ENCODE results near the gene TXNDC15. TPM values are rescaled to one million over a fixed set of nuclear protein-coding genes. Genes with fewer than 3 reads are reported as not detected.

TXNDC15 gene
- polyA plus RNA-seq, 1 of the 3 experiments (the other 2 are of a cell fraction) = 112 TPM

DNA sequence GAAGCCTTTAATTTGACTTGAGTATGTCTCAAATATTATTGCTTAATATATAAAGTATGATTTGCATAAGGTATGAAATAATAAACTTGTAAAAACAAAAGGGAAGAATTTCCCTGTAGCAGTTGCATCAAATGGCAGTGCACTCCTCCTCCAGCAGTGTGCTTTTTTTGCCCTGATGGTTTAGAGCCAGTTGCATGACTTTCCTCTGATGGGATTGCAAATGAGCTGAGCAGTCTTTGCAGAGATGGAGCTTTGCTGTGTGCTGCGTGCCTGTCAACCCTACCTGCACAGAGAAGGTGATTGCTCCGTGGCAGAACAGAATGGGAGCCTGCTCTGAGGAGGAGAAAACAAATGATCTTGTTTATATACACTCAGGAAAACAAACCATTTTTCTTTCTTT, 70.9 kb downstream of the TXNDC15 start:
- no peaks in the 10 kb centered on the region for H3K9me3 ChIP-seq
- H3K4me3 ChIP-seq (ENCODE audit: low read depth in 2 of 2, low read length in 1 of 2) = no peak overlapping the region
- 48% methylated on average over 2 of the region's 2 CpGs for WGBS (ENCODE audit: low lambda C conversion rate)
- no peak overlapping the region for H2AFZ ChIP-seq (ENCODE audit: low read depth)
- H3K4me2 ChIP-seq = no peak overlapping the region
- ChIA-PET POLR2A (interaction anchor here (1.0 kb wide), 1 partner anchor 35 kb away, joined by 3 read pairs; no protein-coding TSS in a partner anchor), CTCF (interaction anchor here (0.8 to 1.7 kb wide), 6 partner anchors 10 to 246 kb away, joined by 3 to 9 read pairs (median 4); partner anchors contain the start of gene PCBD2)
- H3K4me1 ChIP-seq (ENCODE audit: control insufficient read depth in 1 of 2, insufficient read depth in 2 of 2, low read depth in 1 of 2, low read length in 1 of 2) = peaks cover 0 to 23% of the 10 kb centered on the region in 2 experiments; a peak in 2 of 4 replicates
- peak; percentile 40 for DNase-seq
- no peaks in the 10 kb centered on the region for H3K9me2 ChIP-seq
- H3K9ac ChIP-seq = no peak overlapping the region
- H3K27me3 ChIP-seq (ENCODE audit: insufficient read depth) = no peaks in the 10 kb centered on the region
- H3F3A ChIP-seq (replicated peaks; ENCODE audit: insufficient read depth) = peaks cover 7% of the 10 kb centered on the region
- TF ChIP-seq MXI1 (IDR thresholded peaks at IDR 0.05; ENCODE audit: low read depth, low read length) (0 out of 2 replicates have a peak, but pooled peaks have one; percentile 4), TEAD4 (IDR thresholded peaks at IDR 0.05; ENCODE audit: borderline replicate concordance, insufficient read depth) (no peak)
- H3K36me3 ChIP-seq (replicated peaks in 1 of 2; ENCODE audit: control insufficient read depth in 1 of 2, insufficient read depth in 2 of 2, low read length in 1 of 2) = no peaks in the 10 kb centered on the region
- no peaks in the 10 kb centered on the region for H4K20me1 ChIP-seq (ENCODE audit: insufficient read depth)
- no peaks in the 10 kb centered on the region for H3K79me2 ChIP-seq (ENCODE audit: insufficient read depth)
- peak overlapping the region in 1 of 2 experiments; percentile 77; a peak in 2 of 4 replicates for H3K27ac ChIP-seq (ENCODE audit: low read depth in 2 of 2, low read length in 1 of 2)

DNA sequence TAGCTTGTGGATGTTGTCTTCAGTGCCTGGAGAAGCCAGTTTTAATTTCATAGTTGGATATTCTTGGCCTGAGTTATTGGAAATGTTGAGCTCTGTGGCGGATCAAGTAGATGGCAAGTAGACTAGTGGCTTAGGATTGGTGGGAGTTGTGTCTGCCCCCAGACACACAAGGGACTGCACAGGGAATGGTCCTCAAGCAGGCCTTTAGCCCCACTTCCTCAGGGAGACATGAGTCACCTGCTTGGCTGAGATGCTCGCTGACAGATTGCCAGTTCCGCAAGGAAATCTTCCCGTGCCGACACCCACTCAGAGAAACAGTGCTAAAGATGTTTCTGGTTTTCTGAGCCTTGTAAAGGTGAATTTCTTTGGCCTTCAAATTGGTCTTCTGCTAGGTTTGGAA, 74.7 kb downstream of the TXNDC15 start:
- no peak overlapping the region for H3K4me2 ChIP-seq

More for the DNA sequence above, 74.7 kb downstream of the TXNDC15 start:
- Histone ChIP-seq H3K36me3 (replicated peaks in 1 of 2; ENCODE audit: control insufficient read depth in 1 of 2, insufficient read depth in 2 of 2, low read length in 1 of 2) (peaks cover 0 to 5% of the 10 kb centered on the region in 2 experiments), H3K27ac (ENCODE audit: low read depth in 2 of 2, low read length in 1 of 2) (no peak overlapping the region), H4K20me1 (ENCODE audit: insufficient read depth) (no peaks in the 10 kb centered on the region), H3K9me2 (no peaks in the 10 kb centered on the region), H3K9ac (no peak overlapping the region), H2AFZ (ENCODE audit: low read depth) (no peak overlapping the region), H3K27me3 (ENCODE audit: insufficient read depth) (no peaks in the 10 kb centered on the region), H3K9me3 (0 out of 2 replicates have a peak, but pooled peaks cover 5% of the 10 kb centered on the region), H3K79me2 (ENCODE audit: insufficient read depth) (no peaks in the 10 kb centered on the region), H3K4me1 (ENCODE audit: control insufficient read depth in 1 of 2, insufficient read depth in 2 of 2, low read depth in 1 of 2, low read length in 1 of 2) (peaks cover 0 to 19% of the 10 kb centered on the region in 2 experiments; a peak in 2 of 4 replicates), H3F3A (replicated peaks; ENCODE audit: insufficient read depth) (peaks cover 7% of the 10 kb centered on the region), H3K4me3 (ENCODE audit: low read depth in 2 of 2, low read length in 1 of 2) (no peak overlapping the region)
- TF ChIP-seq CHD2 (IDR thresholded peaks at IDR 0.05; ENCODE audit: low read length, partially characterized antibody) (no peak), EP300 (IDR thresholded peaks at IDR 0.05; ENCODE audit: borderline replicate concordance in 1 of 2, low read depth in 1 of 2, low read length in 1 of 2) (no peak), ELF1 (IDR thresholded peaks at IDR 0.05) (no peak), GATA2 (CRISPR knock-in tag; IDR thresholded peaks at IDR 0.05) (no peak), JUND (IDR thresholded peaks at IDR 0.05) (no peak), TCF12 (IDR thresholded peaks at IDR 0.05) (no peak), RCOR1 (IDR thresholded peaks at IDR 0.05; ENCODE audit: low read length) (no peak)
- TF ChIP-seq, protein P1, sequence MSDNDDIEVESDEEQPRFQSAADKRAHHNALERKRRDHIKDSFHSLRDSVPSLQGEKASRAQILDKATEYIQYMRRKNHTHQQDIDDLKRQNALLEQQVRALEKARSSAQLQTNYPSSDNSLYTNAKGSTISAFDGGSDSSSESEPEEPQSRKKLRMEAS (IDR thresholded peaks at IDR 0.05; ENCODE audit: low read depth) = no peak
- TF ChIP-seq, protein P2, sequence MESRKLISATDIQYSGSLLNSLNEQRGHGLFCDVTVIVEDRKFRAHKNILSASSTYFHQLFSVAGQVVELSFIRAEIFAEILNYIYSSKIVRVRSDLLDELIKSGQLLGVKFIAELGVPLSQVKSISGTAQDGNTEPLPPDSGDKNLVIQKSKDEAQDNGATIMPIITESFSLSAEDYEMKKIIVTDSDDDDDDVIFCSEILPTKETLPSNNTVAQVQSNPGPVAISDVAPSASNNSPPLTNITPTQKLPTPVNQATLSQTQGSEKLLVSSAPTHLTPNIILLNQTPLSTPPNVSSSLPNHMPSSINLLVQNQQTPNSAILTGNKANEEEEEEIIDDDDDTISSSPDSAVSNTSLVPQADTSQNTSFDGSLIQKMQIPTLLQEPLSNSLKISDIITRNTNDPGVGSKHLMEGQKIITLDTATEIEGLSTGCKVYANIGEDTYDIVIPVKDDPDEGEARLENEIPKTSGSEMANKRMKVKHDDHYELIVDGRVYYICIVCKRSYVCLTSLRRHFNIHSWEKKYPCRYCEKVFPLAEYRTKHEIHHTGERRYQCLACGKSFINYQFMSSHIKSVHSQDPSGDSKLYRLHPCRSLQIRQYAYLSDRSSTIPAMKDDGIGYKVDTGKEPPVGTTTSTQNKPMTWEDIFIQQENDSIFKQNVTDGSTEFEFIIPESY (IDR thresholded peaks at IDR 0.05; ENCODE audit: borderline replicate concordance, low read depth) = no peak
- POLR2A ChIA-PET = interaction anchor here (0.6 kb wide), 1 partner anchor 38 kb away, joined by 4 read pairs; no protein-coding TSS in a partner anchor
- no peak for DNase-seq
- CTCF ChIA-PET = interaction anchor here (1.0 kb wide), 1 partner anchor 15 kb away, joined by 3 read pairs; no protein-coding TSS in a partner anchor
- WGBS (ENCODE audit: low lambda C conversion rate) = 84% methylated on average over 5 of the region's 5 CpGs

Measured in SK-N-SH (cell line).